Endodermal cell (in vitro differentiated cells): Measurements from ENCODE around the gene CPAMD8. TPM values are rescaled to one million over a fixed set of nuclear protein-coding genes. Genes with fewer than 3 reads are reported as not detected.
"Not testable (repeated sequence)": the region's sequence is repeated elsewhere in the genome, so short reads cannot be mapped to it uniquely, and the experiment has no call there.

Experiments
- DNase-seq: peaks from one replicate; pipeline ENCODE4 v3.0.0-alpha.2; 2017
- H3K27ac ChIP-seq: 2 replicates; pipeline ENCODE4 v1.5.1; 2013; ENCODE audit warnings: mild to moderate bottlenecking, low read depth, low read length, moderate library complexity
- H3K27me3 ChIP-seq: 2 replicates; pipeline ENCODE4 v1.6.1; 2013; ENCODE audit warnings: mild to moderate bottlenecking, low read length, moderate library complexity; ENCODE audit not compliant: insufficient read depth, control insufficient read depth, poor library complexity, severe bottlenecking
- H3K36me3 ChIP-seq: 2 replicates; pipeline ENCODE4 v1.7.0; 2013; ENCODE audit warnings: mild to moderate bottlenecking, low read length, moderate library complexity; ENCODE audit not compliant: control insufficient read depth, insufficient read depth
- H3K4me1 ChIP-seq: one replicate; pipeline ENCODE4 v1.7.0; 2013; ENCODE audit warnings: low read length; ENCODE audit not compliant: control insufficient read depth, insufficient read depth
- H3K4me3 ChIP-seq: 2 replicates; pipeline ENCODE4 v1.5.1; 2013; ENCODE audit warnings: mild to moderate bottlenecking, low read length, moderate library complexity
- H3K9ac ChIP-seq: 2 replicates; pipeline ENCODE4 v1.6.1; 2013; ENCODE audit warnings: mild to moderate bottlenecking, low read length, moderate library complexity; ENCODE audit not compliant: poor library complexity, severe bottlenecking; ENCODE audit errors: extremely low read depth
- H3K9me3 ChIP-seq: 2 replicates; pipeline ENCODE4 v1.6.1; 2013; ENCODE audit warnings: mild to moderate bottlenecking, low read length, moderate library complexity; ENCODE audit not compliant: control insufficient read depth
- H3K27ac Mint-ChIP-seq: 2 replicates; pipeline ENCODE4 v1.8.0; 2020; ENCODE audit warnings: mixed read lengths
- H3K27me3 Mint-ChIP-seq: 2 replicates; pipeline ENCODE4 v1.8.0; 2021; ENCODE audit warnings: mild to moderate bottlenecking, mixed read lengths; ENCODE audit not compliant: insufficient read depth
- H3K36me3 Mint-ChIP-seq: 2 replicates; pipeline ENCODE4 v1.8.0; 2020; ENCODE audit warnings: low read depth, mixed read lengths
- H3K4me1 Mint-ChIP-seq: 2 replicates; pipeline ENCODE4 v1.8.0; 2020; ENCODE audit warnings: mixed read lengths
- H3K4me3 Mint-ChIP-seq: 2 replicates; pipeline ENCODE4 v1.8.0; 2020; ENCODE audit warnings: mild to moderate bottlenecking, moderate library complexity, mixed read lengths
- H3K9me3 Mint-ChIP-seq: 2 replicates; pipeline ENCODE4 v1.8.0; 2020; ENCODE audit warnings: mild to moderate bottlenecking, mixed read lengths
- WGBS, 2 experiments: methylation state at CpG; one replicate each; pipeline versions ENCODE4 v1.1.5 to v1.1.7; 2013; ENCODE audit warnings: missing lambda C conversion rate in 2 of 2, mixed read lengths in 1 of 2; ENCODE audit not compliant: insufficient coverage in 1 of 2, insufficient read length in 1 of 2; 5-methylcytosine and 5-hydroxymethylcytosine counted together
- total RNA-seq, 2 donors: library from RNA; stranded (reverse); fragmentation: NEBNext Ultra II Directional in 1 of 2; extraction: Animal tissue kit (Norgen Biotek cat#: 25700) in 1 of 2; gene quantifications; 2 replicates in 1 of 2; 3 replicates in 1 of 2; pipeline ENCODE4 v1.2.1, GENCODE V29; 2021
- TF ChIP-seq, protein P1 (sequence below): fragments of 200-600 bp; sonication (generic); conservative IDR thresholded peaks from 2 replicates; pipeline ENCODE4 v1.5.0; 2021; ENCODE audit warnings: antibody characterized with exemption, mild to moderate bottlenecking

Gene CPAMD8
- total RNA-seq, 2 donors from 2014 or later: 19.7 to 22.9 TPM

DNA sequence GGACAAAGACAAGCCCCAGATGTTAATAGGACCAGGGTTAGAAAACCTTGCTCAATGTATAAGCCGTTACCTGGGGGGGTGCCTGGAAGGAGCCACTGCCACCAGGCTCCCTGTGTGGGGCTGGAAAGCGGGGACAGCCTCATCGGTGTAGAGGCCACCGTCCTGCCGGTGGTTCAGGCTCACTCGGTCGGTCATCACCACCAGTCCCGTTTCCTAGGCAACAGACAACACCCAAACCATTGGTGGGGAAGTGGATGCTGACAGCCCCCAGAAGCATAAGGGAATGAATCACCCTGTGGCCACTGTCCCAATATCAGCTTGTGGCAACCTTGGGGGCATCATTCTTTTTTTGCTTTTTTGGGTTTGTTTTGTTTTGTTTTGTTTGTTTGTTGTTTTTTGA is 55.8 kb downstream of the CPAMD8 start:
- Histone ChIP-seq H3K27ac (no peak overlapping the region), H3K36me3 (no peaks in the 10 kb centered on the region), H3K4me3 (no peak overlapping the region), H3K4me1 (no peaks in the 10 kb centered on the region), H3K9ac (no peak overlapping the region), H3K27me3 (no peaks in the 10 kb centered on the region), H3K9me3 (peaks cover 5% of the 10 kb centered on the region)
- Mint-ChIP-seq H3K9me3 (peaks cover 24% of the 10 kb centered on the region), H3K4me3 (no peak overlapping the region), H3K27me3 (peaks cover 2% of the 10 kb centered on the region), H3K27ac (no peak overlapping the region), H3K36me3 (peaks cover 25% of the 10 kb centered on the region), H3K4me1 (no peaks in the 10 kb centered on the region)
- 88 to 90% methylated on average over 6 to 8 of the region's 8 CpGs for WGBS, 2 experiments
- no peak for DNase-seq
- TF ChIP-seq, protein P1, sequence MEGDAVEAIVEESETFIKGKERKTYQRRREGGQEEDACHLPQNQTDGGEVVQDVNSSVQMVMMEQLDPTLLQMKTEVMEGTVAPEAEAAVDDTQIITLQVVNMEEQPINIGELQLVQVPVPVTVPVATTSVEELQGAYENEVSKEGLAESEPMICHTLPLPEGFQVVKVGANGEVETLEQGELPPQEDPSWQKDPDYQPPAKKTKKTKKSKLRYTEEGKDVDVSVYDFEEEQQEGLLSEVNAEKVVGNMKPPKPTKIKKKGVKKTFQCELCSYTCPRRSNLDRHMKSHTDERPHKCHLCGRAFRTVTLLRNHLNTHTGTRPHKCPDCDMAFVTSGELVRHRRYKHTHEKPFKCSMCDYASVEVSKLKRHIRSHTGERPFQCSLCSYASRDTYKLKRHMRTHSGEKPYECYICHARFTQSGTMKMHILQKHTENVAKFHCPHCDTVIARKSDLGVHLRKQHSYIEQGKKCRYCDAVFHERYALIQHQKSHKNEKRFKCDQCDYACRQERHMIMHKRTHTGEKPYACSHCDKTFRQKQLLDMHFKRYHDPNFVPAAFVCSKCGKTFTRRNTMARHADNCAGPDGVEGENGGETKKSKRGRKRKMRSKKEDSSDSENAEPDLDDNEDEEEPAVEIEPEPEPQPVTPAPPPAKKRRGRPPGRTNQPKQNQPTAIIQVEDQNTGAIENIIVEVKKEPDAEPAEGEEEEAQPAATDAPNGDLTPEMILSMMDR: no peak

DNA sequence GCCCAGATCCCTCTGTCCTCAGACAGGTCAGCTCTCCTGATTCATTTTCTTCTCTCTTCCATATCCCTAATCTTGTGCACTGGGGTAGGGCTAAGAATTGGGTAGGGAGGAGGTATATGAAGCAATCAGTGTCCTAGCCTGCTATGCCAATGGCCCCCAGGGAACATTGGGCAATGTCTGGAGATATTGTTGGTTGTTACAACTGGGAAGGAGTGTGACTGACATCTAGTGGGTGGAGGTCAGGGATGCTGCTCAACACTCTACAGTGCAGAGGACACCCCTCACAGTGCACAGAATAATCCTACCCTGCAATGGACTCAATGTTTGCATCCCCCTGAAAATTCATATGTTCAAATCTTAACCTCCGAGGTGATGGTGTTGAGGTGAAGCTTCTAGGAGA is 57.5 kb downstream of the CPAMD8 start:
- Mint-ChIP-seq H3K27me3 (peaks cover 8% of the 10 kb centered on the region), H3K27ac (no peak overlapping the region), H3K4me1 (no peaks in the 10 kb centered on the region)

DNA sequence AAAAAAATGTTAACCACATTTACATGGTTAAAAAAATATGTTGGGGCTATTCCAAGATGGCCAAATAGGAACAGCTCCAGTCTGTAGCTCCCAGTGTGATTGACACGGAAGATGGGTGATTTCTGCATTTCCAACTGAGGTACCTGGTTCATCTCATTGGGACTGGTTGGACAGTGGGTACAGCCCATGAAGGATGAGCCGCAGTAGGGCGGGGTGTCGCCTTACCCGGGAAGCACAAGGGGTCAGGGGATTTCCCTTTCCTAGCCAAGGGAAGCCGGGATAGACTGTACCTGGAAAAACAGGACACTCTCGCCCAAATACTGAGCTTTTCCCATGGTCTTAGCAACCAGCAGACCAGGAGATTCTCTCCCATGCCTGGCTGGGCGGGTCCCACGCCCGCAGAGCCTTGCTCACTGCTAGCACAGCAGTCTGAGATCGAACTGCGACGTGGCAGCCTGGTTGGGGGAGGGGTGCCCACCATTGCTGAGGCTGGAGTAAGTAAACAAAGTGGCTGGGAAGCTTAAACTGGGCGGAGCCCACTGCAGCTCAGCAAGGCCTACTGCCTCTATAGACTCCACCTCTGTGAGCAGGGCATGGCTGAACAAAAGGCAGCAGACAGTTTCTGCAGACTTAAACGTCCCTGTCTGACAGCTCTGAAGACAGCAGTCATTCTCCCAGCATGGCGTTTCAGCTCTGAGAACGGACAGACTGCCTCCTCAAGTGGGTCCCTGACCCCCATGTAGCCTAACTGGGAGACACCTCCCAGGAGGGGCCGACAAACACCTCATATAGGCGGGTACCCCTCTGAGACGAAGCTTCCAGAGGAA is 65.4 kb downstream of the CPAMD8 start:
- DNase-seq: peak; percentile 84
- H3K4me1 Mint-ChIP-seq, H3K36me3 ChIP-seq, H3K4me3 Mint-ChIP-seq, H3K9me3 Mint-ChIP-seq, H3K4me1 ChIP-seq, H3K27me3 ChIP-seq, H3K9me3 ChIP-seq: not testable (repeated sequence)
- H3K9ac ChIP-seq: peak overlapping the region; percentile 36
- WGBS, 2 experiments: 60 to 64% methylated on average over 10 to 20 of the region's 20 CpGs
- Mint-ChIP-seq H3K27ac (peak overlapping the region; percentile 65), H3K36me3 (peaks cover 16% of the 10 kb centered on the region), H3K27me3 (peaks cover 11% of the 10 kb centered on the region)
- peak overlapping the region; percentile 77 for H3K27ac ChIP-seq
- peak overlapping the region; percentile 53 for H3K4me3 ChIP-seq

More for the DNA sequence above, 57.5 kb downstream of the CPAMD8 start:
- H3K9me3 Mint-ChIP-seq: peaks cover 24% of the 10 kb centered on the region
- TF ChIP-seq, protein P1: peak; percentile 31
- H3K36me3 ChIP-seq: no peaks in the 10 kb centered on the region
- DNase-seq: no peak
- no peaks in the 10 kb centered on the region for H3K4me1 ChIP-seq
- no peak overlapping the region for H3K27ac ChIP-seq
- no peak overlapping the region for H3K4me3 ChIP-seq
- H3K9me3 ChIP-seq: peaks cover 5% of the 10 kb centered on the region
- no peak overlapping the region for H3K4me3 Mint-ChIP-seq
- H3K9ac ChIP-seq: no peak overlapping the region
- peaks cover 26% of the 10 kb centered on the region for H3K36me3 Mint-ChIP-seq
- H3K27me3 ChIP-seq: no peaks in the 10 kb centered on the region
- WGBS, 2 experiments: 95% methylated on average over 1 of the region's 1 CpG; no CpG with 5 or more reads in 1 of the 2 experiments

DNA sequence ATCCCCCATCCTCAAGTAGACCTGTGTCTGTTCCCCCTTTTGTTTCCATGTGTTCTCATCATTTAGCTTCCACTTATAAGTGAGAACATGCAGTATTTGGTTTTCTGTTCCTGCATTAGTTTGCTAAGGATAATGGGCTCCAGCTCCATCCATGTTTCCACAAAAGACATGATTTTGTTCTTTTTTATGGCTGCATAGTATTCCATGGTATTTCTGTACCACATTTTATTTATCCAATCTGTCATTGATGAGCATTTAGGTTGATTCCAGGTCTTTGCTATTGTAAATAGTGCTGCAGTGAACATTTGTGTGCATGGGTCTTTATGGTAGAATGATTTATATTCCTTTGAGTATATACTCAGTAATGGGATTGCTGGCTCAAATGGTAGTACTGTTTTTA is 68.3 kb downstream of the CPAMD8 start:
- not testable (repeated sequence) for DNase-seq, H3K4me3 ChIP-seq, H3K9me3 Mint-ChIP-seq, H3K4me1 Mint-ChIP-seq, H3K27ac ChIP-seq, H3K9ac ChIP-seq, H3K27me3 ChIP-seq, H3K4me3 Mint-ChIP-seq, H3K27ac Mint-ChIP-seq, H3K4me1 ChIP-seq, H3K27me3 Mint-ChIP-seq, H3K36me3 ChIP-seq, H3K9me3 ChIP-seq
- peaks cover 10% of the 10 kb centered on the region for H3K36me3 Mint-ChIP-seq
